GM18951 (cell line): ENCODE results near the gene OGFR.

Experiments
- POLR2A ChIP-seq: IDR thresholded peaks from 4 replicates; pipeline ENCODE4 v1.6.1; 2011; ENCODE audit warnings: mild to moderate bottlenecking; ENCODE audit not compliant: insufficient read length, insufficient read depth; ENCODE audit errors: extremely low read depth
- in situ Hi-C: fragments of 300-500 bp; cut with MboI; formaldehyde crosslinking; loops from one replicate; pipeline ENCODE4 v1.12.0; 2022; ENCODE audit warnings: low sequenced_read_pairs, mixed read lengths, inconsistent platforms; ENCODE audit not compliant: unreplicated experiment

Gene OGFR

DNA sequence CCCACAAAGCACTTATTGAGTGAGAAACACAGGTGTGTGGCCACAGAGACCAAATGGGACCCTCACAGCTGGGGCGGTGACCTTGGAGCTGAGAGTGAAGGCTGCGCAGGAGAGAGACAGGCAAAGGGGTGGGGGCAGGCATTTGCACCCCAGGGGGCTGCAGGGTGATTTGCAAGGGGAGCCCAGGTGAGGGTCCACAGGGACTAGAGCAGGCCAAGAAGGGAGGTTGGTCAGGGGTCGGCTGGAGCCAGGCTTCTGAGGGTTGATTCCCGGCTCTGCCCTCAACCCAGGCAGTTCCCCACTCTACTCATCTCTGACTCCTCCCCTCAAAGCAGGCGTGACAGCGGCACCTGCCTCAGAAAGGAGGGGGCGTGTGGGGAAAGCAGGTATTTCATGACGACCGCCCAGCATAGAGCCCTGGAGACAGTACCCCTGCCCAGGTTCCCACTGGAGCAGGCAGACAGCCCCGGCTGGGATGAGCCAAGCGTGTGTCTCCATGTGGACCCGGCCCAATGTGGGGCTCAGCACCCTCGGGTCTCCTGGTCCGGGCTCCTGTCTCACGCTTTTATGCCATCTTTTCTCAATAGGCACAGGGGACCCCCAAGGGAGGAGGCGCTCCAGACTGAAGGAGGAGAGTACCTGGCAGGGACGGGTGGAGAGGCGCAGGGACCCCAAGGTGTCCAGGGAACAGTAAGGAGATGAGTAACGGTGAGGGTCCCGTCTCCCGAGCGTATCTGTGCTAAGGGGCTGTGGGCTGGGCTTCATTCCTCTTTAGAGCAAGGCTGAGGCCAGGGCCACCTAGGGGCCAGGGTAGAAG, 11.5 kb upstream of the OGFR start:
- no peak for TF ChIP-seq POLR2A
- in situ Hi-C loops, result loop anchor here (25.0 kb wide), 1 partner anchor 131 kb away; no protein-coding TSS in a partner anchor

DNA sequence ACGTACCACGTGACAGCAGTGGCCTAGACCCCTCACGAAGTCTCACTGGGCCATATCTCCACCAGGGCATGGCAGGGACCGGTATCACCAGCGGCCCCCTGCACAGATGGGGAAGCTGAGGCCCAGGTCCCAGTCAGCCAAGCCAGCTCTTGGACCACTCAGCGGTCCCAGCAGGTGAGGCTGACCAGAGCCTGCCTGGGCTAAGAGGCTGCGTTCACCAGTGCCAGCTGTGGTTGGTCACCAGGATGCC, 11.0 kb upstream of the OGFR start:
- TF ChIP-seq POLR2A, result no peak
- in situ Hi-C loops, result loop anchor here (25.0 kb wide), 1 partner anchor 131 kb away; no protein-coding TSS in a partner anchor

DNA sequence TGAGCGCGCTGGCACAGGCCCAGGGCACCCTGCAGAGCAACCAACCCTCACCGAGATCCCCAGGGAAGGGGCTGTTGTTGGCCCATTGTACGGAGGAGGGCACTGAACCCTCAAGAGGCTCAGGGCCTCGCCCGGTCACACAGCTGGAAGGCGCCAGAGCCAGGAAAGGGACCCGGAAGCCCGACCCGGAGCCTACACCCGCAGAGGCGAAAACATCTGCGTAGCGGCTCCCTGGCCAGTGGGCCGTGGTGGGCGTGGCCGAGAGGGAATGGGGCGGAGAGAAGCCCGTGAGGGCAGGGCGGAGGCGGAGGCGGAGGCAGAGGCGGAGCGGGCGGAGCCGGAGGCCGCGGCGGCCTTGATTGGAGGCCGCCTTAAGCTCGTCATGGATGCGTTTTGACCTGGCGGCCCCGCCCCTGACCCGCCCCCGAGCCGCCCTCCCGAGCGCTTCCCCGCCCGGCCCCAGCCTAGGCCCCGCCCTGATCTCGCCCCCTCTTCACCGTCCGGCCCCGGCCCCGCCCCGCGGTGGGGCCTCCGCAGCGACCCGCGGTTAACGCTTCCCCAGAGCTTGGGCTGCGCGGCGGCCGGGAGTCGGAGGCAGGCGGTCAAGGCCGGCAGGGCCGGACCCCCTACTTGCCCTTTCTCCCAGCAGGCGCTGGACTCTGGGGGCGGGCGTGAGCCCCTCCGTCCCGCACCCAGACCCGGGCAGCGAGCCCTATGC, 10.5 kb upstream of the OGFR start:
- in situ Hi-C loops, result loop anchor here (25.0 kb wide), 1 partner anchor 132 kb away; no protein-coding TSS in a partner anchor
- peak; percentile 75 for TF ChIP-seq POLR2A

DNA sequence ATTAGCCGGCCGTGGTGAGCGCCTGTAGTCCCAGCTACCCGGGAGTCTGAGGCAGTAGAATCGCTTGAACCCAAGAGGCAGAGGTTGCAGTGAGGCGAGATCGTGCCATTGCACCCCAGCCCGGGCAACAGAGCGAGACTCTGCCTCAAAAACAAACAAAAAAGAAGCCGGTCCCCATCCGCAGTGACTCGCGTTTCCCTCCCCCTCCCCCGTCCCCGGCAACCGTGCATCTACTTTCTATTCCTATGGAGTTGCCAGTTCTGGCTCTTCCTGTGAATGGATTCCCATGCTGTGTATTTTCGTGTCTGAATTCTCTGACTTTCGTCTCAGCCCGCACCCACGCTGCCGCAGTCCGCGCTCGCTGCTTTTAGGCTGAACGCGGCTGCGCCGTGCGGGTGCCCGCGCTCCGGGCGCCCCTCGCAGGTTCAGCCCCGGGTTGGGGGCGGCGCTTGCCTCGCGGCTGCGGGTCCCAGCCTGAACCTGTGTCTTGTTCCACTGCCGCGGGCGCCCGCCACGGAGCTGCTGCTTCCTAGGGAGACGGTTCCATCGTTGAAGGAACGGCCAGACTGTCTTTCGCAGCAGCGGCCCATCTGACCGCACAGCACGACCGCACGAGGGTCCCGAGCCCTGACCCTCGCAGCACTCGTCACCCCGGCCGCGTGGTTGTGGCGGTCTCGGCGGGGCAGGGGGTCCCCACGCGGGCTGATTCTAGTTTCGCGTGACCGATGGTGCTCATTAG, 9.4 kb upstream of the OGFR start:
- in situ Hi-C loops, result loop anchor here (25.0 kb wide), 1 partner anchor 133 kb away; no protein-coding TSS in a partner anchor
- peak; percentile 55 for TF ChIP-seq POLR2A

DNA sequence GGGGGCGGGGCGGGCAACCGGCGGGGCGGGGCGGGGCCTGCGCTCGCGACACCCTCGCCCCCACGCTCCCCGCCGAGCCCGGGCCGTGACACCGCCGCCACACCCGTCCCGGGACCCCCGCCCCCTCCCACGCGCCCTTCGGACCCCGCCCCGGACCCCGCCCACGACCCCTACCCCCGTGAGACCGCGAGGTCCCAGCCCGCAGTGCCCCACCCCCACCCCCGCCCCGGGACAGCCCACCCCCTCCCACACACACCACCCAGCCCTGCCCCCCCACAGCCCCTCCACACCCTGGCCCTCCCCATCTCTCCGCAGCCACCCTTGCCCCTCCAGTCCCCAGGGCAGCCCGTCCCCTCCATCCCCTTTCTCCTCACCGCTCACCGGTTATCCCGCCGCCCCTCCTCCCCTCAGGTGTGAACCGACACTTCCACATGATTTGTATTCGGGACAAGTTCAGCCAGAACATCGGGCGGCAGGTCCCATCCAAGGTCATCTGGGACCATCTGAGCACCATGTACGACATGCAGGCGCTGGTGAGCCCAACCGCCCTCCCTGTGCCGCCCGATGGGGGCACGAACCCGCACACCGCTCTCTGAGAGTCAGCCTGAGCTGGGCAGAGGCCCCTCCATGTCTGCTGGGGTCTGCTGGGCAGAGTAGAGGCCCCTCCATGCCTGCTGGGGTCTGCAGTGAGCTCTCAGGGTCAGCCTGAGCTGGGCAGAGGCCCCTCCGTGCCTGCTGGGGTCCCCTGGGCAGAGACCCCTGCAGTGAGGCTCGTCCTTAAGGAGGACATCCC, 7.7 kb upstream of the OGFR start:
- TF ChIP-seq POLR2A, result no peak
- in situ Hi-C loops, result loop anchor here (25.0 kb wide), 1 partner anchor 135 kb away; no protein-coding TSS in a partner anchor

DNA sequence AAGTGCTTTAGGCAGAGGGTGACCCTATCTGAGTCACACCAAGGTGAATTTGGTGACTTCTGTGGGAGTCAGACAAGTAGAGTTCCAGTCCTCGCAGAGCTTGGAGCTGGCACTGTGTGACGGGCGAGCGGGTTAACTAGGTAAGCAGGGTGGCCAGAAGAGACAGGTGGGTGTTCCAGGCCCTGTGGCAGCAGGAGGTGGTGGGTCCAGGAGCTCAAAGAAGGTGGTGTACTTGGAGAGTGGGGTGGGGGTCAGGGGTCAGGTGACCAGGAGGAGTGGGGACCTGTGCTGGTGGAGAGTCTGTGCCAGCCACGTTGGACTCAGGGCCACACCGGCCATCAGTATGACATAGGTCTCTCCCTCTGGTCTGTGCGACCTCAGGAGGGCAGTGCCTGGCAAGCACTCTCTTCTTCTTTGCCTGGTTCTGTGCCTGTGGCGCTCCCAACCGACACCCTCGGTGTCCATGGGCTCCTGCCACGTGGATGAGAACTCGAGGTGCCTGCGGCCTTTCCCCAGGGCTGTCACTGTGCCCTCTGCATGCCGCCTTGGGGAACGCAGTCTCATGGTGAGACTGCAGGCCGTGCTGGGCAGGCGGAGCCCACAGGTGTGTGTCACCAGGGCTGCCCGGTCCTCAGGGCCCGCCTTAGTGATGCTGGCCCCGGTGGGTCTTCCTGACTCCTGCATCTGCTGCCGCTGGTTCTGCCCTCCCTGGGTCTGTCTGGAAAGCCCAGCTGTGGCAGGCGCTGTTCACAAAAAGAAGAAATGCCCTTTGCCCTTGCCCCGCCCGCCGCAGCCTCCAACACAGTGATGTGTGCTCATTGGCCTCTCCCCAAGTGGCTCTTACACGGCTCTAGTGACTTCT, 6.7 kb upstream of the OGFR start:
- no peak for TF ChIP-seq POLR2A
- in situ Hi-C loops, result loop anchor here (25.0 kb wide), 1 partner anchor 136 kb away; no protein-coding TSS in a partner anchor

DNA sequence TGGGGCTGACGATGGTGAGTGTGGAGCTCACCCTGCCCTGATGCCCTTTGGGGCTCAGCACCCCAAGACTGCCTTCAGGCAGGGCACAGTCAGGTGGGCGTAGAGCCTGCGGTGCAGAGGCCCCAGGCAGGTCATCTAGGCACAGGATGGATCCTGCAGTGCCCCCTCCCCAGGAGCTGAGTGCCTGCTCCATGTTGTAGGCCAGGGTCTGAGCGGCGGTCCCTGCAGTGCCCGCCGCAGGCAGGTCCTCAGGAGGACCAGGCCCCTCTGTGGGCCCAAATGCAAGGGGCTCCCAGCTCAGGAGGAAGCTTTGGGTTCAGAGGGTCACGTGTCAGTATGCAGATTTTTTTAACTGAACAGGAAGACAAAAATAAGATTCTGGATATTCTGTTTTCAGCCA, 5.6 kb upstream of the OGFR start:
- in situ Hi-C loops, result loop anchor here (25.0 kb wide), 1 partner anchor 137 kb away; no protein-coding TSS in a partner anchor
- TF ChIP-seq POLR2A, result no peak

DNA sequence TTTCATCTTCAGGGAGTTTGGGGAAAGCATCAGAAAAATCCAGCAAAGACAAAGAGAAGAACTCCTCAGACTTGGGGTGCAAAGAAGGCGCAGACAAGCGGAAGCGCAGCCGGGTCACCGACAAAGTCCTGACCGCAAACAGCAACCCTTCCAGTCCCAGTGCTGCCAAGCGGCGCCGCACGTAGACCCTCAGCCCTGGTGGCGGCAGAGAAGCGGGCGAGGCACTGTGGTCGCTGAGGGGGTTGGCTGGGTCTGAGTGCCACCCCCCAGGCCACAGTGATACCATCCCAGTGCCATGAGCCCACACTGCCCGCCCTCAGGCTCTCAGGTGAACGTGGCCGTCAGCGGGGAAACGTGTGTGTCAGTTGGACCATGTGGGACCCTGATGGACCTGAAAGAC, 5.2 kb upstream of the OGFR start:
- in situ Hi-C loops, result loop anchor here (25.0 kb wide), 1 partner anchor 137 kb away; no protein-coding TSS in a partner anchor

DNA sequence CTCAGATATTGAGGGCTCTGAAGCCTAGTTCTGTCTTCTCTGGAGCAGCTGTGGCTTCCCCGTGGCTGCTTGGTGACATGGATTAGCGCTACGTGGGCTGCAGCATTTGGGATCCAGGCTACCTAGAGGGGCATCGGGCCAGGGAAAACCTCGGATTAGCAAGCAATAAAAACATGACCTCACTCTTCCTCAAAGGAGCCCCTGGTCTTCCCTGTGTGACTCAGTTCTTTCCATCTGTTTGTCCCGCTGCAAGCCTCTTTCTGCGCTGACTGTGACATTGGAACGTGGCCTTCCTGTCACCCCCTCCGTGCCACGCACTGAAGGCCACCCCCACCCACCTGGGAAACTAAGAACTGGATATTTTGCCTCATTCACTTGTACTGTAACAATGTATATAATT, 4.8 kb upstream of the OGFR start:
- TF ChIP-seq POLR2A, result no peak
- in situ Hi-C loops, result loop anchor here (25.0 kb wide), 1 partner anchor 138 kb away; no protein-coding TSS in a partner anchor

More for the DNA sequence above, 5.2 kb upstream of the OGFR start:
- no peak for TF ChIP-seq POLR2A

DNA sequence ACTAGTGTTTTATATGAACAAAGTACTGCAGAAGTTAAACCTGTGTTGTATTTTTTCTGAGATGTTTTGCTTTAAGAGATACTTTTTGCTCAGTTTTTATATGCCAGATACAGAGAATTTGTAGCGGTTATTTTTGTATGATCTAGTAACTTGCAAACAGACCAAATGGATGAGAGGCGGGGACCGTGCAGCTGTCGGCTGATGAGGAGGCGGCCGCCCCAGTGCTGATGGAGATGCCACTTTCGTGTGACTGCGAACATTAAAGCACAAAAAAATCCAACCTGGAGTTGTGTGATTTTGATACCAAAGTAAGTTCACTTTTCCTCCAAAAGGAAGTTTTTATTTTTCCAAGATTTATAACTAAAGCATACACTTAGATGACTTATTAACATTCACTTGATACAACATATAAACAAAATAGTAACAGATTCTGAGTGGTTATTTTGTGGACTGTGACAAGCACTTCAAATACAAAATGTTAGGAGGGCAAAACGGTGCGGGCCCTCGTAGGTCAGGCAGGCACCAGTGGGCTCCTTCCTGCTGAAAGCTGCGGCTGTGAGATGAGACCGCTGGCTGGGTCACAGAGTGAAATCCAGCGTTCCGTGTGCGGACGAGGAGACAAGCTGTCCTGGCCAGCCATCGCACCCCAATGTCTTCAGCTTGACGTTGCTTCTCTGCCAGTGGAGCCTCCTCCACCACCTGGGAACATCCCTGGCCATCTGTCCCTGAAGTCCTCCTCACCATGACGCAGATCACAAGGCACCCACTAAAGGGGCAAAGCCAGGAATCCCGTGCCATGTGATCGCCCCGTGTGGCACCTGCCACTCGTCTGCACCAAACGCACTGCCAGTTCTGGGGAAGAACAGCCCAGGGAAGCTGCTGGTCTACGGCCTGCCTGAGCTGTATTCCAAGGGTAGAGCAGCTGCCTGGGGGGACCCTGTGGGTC, 4.0 kb upstream of the OGFR start:
- in situ Hi-C loops, result no loop called here
- no peak for TF ChIP-seq POLR2A

DNA sequence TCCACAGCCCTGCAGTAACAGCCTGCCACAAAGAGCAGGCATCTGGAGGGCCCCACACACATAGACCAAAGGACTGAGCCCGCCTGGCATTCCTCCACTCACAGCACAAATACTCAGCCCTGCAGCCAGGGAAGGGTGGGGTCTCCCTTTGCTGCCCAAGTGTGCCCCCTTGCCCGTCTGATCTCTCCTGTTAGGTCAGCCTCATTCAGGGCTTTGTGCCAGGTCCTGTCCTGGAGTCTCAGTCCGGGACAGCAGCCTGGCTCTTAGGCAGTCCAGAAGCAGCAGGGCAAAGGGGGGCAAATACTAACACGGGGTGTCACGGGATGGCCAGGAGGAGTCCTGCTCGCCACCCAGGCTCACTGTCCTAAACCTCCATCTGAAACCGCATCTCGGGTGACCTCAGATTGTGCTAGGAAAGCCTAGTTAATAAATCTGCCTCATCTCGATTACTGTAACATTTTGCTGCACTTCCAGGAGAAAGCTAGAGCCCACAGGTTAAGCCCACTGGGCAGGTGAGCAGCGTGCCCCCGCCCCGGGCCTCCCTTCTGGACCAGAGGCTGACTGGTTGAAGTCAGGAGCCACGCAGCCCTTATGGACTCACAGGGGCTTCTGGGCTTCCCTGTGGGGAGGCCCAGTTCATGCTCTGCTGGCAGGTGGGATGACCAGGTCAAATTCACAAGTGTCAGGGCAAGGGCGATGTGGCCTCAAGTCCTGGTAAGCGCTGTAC, 3.2 kb upstream of the OGFR start:
- in situ Hi-C loops, result no loop called here
- no peak for TF ChIP-seq POLR2A
